GM10248 (cell line): ENCODE data around the gene SEBOX.
"Not testable (repeated sequence)": the region's sequence is repeated elsewhere in the genome, so short reads cannot be mapped to it uniquely, and the experiment has no call there.

Experiments
- CTCF ChIA-PET: fragments of 300-600 bp; sonication (Branson Sonifier 250); formaldehyde crosslinking; extraction: SDS; loops from one replicate; lab custom pipeline; 2021; ENCODE audit warnings: antibody characterized with exemption; lab: Yijun Ruan, JAX
- POLR2A ChIA-PET: fragments of 350-650 bp; sonication (Branson Sonifier 250); formaldehyde crosslinking; extraction: SDS; loops from one replicate; lab custom pipeline; 2020; ENCODE audit warnings: antibody characterized with exemption; lab: Yijun Ruan, JAX
- DNase-seq: peaks from one replicate; pipeline ENCODE4 v3.0.0; 2012; ENCODE audit errors: extremely low spot score
- TF ChIP-seq, protein P1 (sequence below): IDR thresholded peaks from 2 replicates; pipeline ENCODE4 v1.5.1; 2012; ENCODE audit warnings: mild to moderate bottlenecking, low read depth; ENCODE audit errors: extremely low read depth, missing control alignments, control extremely low read depth

Gene SEBOX

DNA sequence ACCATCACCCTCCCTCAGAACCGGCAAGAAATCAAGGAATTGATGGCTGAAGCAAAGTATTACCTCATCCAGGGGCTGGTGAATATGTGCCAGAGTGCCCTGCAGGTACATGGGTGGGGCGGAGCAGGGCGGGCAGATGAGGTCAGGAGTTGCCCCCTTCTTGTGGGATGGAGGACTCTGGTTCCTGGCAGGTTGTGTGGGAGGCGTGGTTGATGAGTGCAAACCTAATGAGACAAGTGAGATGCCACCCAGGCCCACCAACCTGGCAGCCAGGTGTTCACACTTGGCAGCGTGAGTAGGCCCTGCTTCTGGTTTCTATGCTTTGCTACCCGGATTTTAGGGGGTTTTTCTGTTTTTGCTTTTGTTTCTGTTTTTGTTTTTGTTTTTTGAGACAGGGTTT lies 24.6 kb downstream of the SEBOX start:
- CTCF ChIA-PET = no interaction called here
- no peak for DNase-seq
- POLR2A ChIA-PET = no interaction called here
- TF ChIP-seq, protein P1, sequence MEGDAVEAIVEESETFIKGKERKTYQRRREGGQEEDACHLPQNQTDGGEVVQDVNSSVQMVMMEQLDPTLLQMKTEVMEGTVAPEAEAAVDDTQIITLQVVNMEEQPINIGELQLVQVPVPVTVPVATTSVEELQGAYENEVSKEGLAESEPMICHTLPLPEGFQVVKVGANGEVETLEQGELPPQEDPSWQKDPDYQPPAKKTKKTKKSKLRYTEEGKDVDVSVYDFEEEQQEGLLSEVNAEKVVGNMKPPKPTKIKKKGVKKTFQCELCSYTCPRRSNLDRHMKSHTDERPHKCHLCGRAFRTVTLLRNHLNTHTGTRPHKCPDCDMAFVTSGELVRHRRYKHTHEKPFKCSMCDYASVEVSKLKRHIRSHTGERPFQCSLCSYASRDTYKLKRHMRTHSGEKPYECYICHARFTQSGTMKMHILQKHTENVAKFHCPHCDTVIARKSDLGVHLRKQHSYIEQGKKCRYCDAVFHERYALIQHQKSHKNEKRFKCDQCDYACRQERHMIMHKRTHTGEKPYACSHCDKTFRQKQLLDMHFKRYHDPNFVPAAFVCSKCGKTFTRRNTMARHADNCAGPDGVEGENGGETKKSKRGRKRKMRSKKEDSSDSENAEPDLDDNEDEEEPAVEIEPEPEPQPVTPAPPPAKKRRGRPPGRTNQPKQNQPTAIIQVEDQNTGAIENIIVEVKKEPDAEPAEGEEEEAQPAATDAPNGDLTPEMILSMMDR = no peak

DNA sequence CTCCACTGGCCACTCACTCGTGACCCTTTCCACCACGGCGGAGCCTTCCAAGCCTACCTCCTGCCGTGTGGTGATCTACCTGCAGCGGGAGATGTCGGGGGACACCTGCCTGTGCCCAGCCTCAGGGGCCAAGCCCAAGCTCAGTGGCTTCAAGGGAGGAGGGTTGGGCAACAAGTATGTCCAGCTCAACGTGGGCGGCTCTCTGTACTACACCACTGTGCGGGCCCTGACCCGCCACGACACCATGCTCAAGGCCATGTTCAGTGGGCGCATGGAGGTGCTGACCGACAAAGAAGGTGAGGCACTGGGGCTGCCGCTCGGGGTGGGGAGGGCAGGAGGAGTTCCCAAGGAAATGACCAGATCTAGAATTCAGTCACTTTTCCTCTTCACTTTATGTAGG lies 25.6 kb downstream of the SEBOX start:
- POLR2A ChIA-PET = interaction anchor here (0.7 kb wide), 1 partner anchor 92 kb away, joined by 4 read pairs; no protein-coding TSS in a partner anchor
- TF ChIP-seq, protein P1 = no peak
- CTCF ChIA-PET = interaction anchor here (1.3 kb wide), 1 partner anchor 12 kb away, joined by 5 read pairs; no protein-coding TSS in a partner anchor
- no peak for DNase-seq

DNA sequence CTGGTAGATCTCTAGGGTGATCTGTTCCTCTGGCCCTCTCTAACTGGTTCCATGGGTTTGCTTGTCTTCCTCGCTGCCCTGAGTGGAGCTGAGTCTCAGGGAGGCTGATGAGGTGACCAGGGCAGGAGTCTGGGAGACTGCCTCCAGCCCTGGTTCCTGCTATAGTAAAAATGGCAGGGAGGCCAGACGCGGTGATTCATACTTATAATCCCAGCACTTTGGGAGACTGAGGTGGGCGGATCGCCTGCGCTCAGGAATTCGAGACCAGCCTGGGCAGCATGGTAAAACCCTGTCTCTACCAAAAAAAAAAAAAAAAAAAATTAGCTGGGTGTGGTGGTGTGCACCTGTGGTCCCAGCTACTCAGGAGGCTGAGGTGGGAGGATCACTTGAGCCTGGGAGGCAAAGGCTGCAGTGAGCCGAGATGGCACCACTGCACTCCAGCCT lies 26.2 kb downstream of the SEBOX start:
- ChIA-PET POLR2A (interaction anchor here (0.7 to 1.0 kb wide), 2 partner anchors 19 to 91 kb away, joined by 4 read pairs; partner anchors contain the start of gene POLDIP2), CTCF (interaction anchor here (1.3 kb wide), 1 partner anchor 12 kb away, joined by 5 read pairs; no protein-coding TSS in a partner anchor)
- not testable (repeated sequence) for DNase-seq

DNA sequence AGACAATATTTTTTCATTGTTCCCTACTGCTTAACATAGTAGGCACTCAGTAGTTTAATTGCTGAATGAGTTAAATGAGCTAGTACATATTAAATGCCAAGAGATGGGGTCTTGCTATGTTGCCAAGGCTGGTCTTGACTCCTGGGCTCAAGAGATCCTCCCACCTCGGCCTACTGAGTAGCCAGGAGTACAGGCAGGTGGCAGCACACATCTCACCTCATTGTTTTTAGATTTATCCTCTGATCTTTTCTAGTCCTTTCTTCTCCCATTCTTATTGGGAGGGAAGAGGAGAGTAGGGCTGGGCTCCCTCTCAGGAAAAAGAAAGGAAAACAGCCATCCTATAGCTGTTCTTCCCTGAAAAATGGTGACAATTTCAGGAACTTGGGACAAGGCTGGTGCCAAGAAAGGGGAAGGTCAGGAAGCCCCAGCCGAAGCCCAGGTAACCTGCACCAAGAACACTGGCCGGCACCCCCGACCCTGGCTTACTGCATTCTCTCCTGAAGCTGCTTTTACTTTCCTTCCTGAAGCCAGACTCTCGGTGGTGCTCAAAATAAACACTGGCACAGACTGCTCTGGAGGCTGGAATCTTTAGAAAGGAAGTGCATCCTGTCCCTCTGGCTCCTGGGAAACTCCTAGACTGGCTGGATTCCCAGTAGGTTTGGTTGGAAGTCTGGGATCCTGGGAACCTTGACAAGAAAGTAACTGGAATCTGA lies 26.8 kb downstream of the SEBOX start:
- TF ChIP-seq, protein P1 = no peak
- POLR2A ChIA-PET = interaction anchor here (1.0 kb wide), 1 partner anchor 19 kb away, joined by 4 read pairs; the partner anchor contains the start of gene POLDIP2
- no peak for DNase-seq
- CTCF ChIA-PET = interaction anchor here (0.6 to 1.2 kb wide), 4 partner anchors 8 to 78 kb away, joined by 3 to 4 read pairs (median 3); no protein-coding TSS in a partner anchor

DNA sequence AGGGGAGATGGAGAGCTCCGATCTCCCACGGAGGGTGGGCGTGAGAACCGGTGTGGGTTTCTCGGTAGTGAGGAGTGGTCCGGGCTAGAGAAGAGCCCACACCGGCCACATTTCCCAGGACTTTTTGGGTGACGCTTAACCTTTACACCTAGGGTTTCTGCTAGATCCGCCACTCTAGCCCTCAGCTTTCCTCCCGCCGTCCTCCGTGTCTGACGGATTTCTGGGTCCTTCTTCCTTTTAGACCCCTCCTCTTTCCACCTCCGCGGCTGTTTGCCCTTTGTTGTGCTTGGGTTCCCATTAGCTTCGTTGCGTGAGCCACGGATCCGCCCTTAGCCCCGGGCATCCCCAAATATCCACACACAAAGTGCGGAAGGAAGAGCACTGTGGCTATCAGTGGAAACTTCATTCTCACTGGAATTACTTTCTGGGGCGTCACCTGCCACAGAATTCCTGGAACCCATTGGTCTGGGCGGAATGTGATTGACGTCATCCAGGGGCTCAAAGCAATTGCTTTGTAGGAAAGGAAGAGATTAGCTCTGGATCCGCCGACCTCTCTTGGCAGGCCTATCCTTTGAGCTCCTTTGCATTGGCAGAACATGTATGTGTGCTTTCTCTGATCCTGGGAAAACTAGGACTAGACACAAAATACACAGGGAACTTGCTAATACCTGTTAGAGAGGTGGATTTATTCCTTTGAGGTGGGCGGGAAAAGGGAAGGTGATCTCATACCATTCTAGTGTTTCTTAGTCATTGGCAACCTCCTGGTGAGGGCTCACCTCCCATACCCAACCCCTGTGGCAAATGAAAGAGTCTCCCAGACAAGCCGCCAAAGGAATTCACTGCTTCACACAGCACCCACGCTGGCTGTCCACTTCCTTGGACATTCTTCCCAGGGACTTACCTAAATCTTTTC lies 28.8 kb downstream of the SEBOX start:
- ChIA-PET POLR2A (interaction anchor here (0.6 to 2.3 kb wide), 6 partner anchors 11 to 327 kb away, joined by 3 to 27 read pairs (median 5); partner anchors contain the start of gene POLDIP2), CTCF (interaction anchor here (0.7 to 3.9 kb wide), 15 partner anchors 9 to 616 kb away, joined by 3 to 19 read pairs (median 3); partner anchors contain the start of genes POLDIP2 and TMEM97)
- DNase-seq = no peak
- TF ChIP-seq, protein P1 = no peak

DNA sequence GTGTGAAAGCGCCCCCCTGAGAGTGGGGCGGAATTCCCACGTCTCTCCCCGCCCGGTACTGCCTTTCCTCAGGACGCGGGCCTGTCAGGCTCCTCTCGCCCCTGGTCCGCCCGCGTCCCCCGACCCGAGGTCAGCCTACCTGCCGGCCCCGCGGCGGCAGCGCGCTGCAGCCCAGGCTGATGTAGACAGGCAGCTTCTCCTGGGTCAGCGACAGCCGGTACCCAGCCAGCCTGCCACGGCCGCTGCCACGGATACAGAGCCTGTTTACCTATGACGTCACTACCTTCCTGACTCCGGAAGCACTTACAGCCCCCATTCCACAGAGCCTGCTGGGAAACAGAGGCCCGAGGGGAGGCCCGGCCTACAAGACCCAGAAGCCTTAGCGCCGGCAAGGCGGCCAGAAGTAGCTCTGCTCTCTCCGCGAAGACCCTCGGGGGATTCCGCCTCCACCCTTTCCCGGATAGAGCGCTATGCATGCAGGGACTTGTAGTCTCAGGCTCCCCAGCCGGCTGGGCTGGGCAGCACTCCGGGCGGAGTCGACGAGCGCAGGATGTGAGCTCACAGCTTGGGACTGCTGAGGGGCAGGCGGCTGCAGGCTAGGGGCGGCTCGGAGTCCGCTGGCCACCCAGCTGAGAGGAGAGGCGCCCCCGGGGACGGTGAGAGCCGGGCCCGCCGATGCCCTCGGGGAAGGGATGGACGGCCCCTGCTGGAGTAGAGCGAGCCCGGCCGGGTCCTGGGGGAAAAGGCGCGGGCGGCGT lies 29.6 kb downstream of the SEBOX start, which contains the start of the genes IFT20 and TNFAIP1:
IFT20 (minus strand) TSS at position 272 of the 758 bp plus-strand sequence. CDS start 3,487 bp downstream, outside the sequence.
TNFAIP1 (plus strand) TSS at position 561 of the 758 bp plus-strand sequence. CDS start 3,761 bp downstream, outside the sequence.
- peak; percentile 97 for DNase-seq
- CTCF ChIA-PET = interaction anchor here (0.7 to 3.9 kb wide), 16 partner anchors 9 to 617 kb away, joined by 3 to 19 read pairs (median 3); partner anchors contain the start of genes POLDIP2 and TMEM97
- POLR2A ChIA-PET = interaction anchor here (0.6 to 2.3 kb wide), 6 partner anchors 12 to 328 kb away, joined by 3 to 27 read pairs (median 5); partner anchors contain the start of gene POLDIP2
- TF ChIP-seq, protein P1 = peak; percentile 9
